H4 (cell line): ENCODE data around the gene UBE2L6. TPM values are rescaled to one million over a fixed set of nuclear protein-coding genes. Genes with fewer than 3 reads are reported as not detected.
"Not testable (repeated sequence)": the region's sequence is repeated elsewhere in the genome, so short reads cannot be mapped to it uniquely, and the experiment has no call there.

Source experiments
- DNase-seq: peaks from one replicate; pipeline ENCODE4 v3.0.0-alpha.2; 2015; ENCODE audit warnings: low spot score
- total RNA-seq: library from RNA; depleted of rRNA; stranded (reverse); fragments of >200 nt; shearing (Covaris generic); gene quantifications from 2 replicates; pipeline ENCODE4 v1.2.3, GENCODE V29; 2014

Gene UBE2L6
- total RNA-seq, 1 experiment from 2014 or later, result 149 TPM

GRCh38 chr11:57566905-57567514 is 462 bp downstream of the UBE2L6 start:
- no peak for DNase-seq

DNA sequence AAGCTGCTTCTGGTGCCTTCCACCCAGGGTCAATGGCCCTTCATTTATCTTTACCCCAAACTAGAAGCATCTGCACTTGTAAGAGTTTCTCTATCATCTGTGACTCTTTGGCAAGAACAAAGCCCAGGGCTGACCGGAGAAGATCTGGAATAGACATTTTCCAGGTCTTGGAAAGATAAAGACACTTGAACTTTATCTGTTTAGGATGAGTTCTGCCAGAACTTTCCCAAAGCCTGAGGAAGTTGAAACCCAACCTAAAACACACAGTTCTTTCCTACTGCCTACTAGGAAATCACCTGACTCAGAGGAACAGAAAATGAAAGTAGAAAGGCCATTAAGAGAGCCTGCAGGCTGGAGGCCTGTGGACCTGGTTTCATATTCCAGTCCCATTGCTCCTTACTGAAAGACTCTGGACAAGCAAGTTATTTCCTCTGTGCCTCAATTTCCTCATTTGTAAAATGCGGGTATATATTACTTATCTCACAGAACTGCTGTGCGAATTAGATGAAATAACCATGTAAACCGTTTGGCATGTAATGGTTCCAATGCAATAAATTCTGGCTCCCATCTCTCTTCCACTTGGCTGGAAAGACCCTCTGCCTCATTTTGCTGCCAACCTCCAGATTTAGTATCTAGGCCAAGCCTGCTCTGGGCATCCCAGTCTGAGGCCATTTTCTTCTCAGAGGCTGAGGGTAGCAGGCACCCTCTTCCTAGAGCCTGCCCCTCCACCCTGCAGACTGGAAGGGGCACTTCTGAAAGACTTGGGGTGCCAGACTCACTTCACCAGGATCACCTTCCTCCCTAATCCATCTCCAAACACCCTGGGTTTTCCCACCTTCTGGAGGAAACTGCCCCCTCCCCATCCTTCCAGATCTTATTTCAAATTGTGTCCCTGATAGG is 1.2 kb downstream of the UBE2L6 start:
- DNase-seq, result peak; percentile 62

- no peak for DNase-seq
These were observed 4.9 kb downstream of the UBE2L6 start for GRCh38 chr11:57562596-57562995.

DNA sequence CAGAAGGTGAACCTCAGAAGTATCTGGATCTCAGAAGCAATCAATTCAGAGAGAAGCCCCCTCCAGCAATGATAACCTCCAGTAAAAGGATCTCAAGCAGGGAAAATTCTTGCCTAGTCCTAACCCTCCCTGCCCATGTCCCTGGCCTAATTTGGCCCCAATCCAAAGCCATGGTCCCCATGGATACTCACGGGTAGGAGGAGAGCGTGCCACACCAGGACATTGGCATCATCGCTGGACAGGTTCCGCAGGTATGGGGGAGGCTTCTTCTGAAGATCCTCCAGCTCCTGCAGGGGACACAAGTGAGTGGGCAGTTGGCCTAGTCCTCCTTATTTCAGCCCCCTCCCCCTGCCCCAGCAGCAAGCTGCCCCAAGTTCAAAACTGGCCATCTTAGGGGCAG is 7.3 kb downstream of the UBE2L6 start:
- DNase-seq, result no peak

DNA sequence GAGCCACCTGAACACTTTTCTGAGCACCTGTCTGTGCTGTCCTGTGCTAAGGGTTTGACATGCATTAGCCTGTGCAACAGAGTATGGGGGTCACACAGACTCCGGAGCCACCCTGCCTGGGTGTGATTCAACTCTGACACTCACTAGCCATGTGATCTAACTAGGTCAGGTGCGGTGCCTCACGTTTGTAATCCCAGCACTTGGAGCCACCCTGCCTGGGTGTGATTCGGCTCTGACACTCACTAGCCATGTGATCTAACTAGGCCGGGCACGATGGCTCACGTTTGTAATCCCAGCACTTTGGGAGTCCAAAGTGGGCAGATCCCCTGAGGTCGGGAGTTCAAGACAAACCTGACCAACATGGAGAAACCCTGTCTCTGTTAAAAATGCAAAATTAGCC is 11.4 kb downstream of the UBE2L6 start:
- no peak for DNase-seq

DNA sequence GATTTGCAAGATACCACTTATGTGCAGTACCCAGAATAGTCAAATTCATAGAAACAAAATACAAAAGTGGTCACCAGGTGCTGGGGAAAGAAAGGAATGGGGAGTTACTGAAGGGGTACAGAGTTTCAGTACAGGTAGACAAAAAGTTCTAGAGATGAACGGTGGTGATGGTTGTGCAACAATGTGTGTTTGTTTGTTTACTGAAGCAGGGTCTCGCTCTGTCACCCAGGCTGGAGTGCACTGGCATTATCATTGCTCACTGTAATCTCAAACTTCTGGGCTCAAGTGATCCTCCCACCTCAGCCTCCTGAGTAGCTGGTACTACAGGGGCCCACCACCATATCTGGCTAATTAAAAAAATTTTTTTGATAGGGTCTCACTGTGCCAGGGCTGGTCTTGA is 12.1 kb downstream of the UBE2L6 start:
- DNase-seq, result no peak

- no peak for DNase-seq
These were observed 15.0 kb downstream of the UBE2L6 start for GRCh38 chr11:57552479-57552878.

- no peak for DNase-seq
These were observed 15.5 kb downstream of the UBE2L6 start for GRCh38 chr11:57551941-57552340.

DNA sequence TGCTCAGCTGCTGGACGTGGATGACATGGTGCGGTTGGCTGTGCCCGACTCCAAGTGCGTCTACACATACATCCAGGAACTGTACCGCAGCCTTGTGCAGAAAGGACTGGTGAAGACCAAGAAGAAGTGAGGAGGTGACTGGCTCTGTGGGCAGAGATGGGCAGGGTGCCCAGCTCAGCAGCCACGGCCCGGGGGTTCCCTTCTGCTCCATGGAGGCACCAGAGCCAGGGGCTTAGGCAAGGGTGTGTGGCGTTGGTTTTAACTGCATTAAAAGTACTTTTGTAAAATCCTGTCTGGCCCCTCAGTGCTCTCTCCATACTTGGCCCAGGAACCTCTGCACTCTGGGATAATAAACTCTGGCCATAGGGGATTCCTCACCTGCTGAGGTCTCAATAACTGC is 17.5 kb downstream of the UBE2L6 start:
- no peak for DNase-seq

DNA sequence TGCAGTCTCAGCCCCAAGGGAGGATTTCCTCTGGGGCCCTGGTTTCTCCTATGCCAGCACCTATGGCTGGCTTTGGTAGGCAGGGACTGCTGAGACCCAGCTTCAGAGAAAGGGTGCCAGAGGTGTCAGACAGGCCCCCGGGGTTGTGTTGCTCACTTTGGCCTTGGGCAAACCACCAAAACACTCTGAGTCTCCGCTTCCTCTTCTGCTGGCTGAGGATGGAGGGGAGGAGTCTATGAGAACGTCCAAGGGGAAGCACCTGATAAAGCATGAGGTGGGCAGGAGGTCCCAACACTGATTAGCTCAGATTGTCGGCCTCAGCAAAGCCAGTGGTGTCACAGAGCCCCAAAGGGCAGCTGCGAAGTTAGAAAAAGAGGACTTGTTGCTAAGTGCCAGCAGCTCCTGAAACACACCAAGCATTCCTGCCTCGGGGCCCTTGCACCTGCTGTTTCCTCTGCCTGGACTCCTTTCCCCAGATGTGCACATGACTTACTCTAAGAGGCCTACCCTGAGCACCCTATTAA is 19.6 kb downstream of the UBE2L6 start:
- DNase-seq, result no peak

DNA sequence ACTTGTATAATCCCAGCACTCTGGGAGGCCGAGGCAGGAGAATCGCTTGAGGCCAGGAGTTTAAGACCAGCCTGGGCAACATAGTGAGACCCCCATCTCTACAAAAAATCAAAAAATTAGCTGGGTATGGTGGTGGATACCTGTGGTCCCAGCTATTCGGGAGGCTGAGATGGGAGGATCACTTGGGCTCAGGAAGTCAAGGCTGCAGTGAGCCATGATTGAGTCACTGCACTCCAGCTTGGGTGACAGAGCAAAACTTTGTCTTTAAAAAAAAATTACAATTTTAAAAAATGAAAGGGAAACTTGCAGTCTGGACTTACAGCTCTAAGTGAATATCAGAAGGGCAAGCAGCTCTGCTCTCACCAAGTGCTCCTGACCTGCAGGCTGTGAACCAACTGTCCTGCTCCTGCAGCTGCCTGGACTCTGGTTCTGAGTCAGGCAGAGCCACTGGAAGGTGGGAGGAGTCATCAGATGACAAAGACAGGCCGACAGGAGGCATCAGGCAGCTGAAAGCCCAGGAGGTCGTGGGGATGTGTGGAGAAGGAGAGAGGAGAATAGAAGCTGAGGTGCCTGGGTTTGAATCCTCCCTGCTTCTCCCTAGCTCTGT is 20.5 kb downstream of the UBE2L6 start:
- DNase-seq, result no peak

- no peak for DNase-seq
These were observed 21.0 kb downstream of the UBE2L6 start for GRCh38 chr11:57546451-57546850.

GRCh38 chr11:57545883-57546282 is 21.6 kb downstream of the UBE2L6 start:
- no peak for DNase-seq

- DNase-seq, result no peak
These were observed 22.9 kb downstream of the UBE2L6 start for GRCh38 chr11:57544566-57544965.

GRCh38 chr11:57543593-57543992 is 23.9 kb downstream of the UBE2L6 start:
- DNase-seq, result no peak

DNA sequence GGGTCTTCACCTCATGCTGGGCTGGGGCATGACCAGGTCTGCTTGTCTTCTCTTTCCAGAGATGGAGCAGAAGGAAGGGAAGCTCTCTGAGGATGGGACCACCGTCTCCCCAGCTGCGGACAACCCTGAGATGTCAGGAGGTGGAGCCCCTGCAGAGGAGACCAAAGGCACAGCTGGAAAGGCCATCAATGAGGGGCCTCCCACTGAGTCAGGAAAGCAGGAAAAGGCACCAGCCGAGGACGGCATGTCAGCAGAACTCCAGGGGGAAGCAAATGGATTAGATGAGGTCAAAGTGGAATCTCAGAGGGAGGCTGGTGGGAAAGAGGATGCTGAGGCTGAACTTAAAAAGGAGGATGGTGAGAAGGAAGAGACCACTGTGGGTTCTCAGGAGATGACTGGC is 24.9 kb downstream of the UBE2L6 start:
- no peak for DNase-seq

- DNase-seq, result no peak
These were observed 26.3 kb downstream of the UBE2L6 start for GRCh38 chr11:57541169-57541568.

- DNase-seq, result no peak
These were observed 28.1 kb downstream of the UBE2L6 start for GRCh38 chr11:57539342-57539741.

DNA sequence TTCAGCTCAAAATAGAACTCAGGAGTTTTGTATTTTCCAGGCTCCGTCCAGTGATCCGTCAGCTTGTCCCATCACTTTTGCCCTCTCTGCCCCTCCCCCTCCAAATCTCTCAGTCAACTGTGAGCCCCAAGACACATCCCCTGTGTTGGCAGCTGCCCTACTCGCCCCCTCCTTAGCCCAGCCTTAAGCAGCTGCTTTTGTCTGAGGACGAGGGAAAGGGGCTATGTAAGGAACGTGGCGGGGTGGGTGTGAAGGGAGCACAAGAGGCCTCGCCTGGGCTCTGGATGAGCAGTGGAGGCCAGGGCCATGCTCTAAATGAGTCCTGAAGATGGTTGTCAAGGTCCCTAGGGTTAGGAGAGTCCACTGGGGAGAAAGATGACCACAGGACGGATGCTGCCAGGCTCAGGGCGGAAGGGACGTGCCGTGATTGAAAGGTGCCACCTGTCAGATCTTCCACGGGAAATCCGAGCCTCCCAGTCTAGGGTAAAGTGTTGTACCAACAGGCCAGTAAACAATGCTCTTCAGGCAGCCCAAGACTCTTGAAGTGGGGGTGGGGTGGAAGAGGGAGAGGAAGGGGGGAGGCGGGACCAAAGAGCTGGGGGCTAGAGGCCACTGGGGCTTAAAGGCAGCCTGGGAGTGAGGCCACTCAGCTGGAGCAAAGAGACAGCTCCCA is 30.4 kb downstream of the UBE2L6 start, which contains the start of gene SMTNL1:
TSS of gene SMTNL1 (plus strand) at position 649 of the 673 bp plus-strand sequence. CDS start 5,048 bp downstream, outside the sequence.
- no peak for DNase-seq

GRCh38 chr11:57534449-57534848 is 33.0 kb downstream of the UBE2L6 start:
- DNase-seq, result not testable (repeated sequence)

GRCh38 chr11:57530596-57531507 is 36.6 kb downstream of the UBE2L6 start, which contains the start of gene TIMM10:
TSS of gene TIMM10 (minus strand) at chr11:57530754. CDS start at chr11:57530189, 565 bp downstream.
- DNase-seq, result peak; percentile 96
